GM21526 (cell line): ENCODE data around the gene MKI67.
A peak's percentile ranks its signal among the peaks of the same experiment; 100 is the strongest.

ENCODE experiments used
- ATAC-seq: cut with Tn5 transposase; IDR thresholded peaks from one replicate; pipeline ENCODE4 v1.9.1; 2021; ENCODE audit warnings: moderate library complexity; ENCODE audit not compliant: unreplicated experiment, low FRiP score

The MKI67 gene

DNA sequence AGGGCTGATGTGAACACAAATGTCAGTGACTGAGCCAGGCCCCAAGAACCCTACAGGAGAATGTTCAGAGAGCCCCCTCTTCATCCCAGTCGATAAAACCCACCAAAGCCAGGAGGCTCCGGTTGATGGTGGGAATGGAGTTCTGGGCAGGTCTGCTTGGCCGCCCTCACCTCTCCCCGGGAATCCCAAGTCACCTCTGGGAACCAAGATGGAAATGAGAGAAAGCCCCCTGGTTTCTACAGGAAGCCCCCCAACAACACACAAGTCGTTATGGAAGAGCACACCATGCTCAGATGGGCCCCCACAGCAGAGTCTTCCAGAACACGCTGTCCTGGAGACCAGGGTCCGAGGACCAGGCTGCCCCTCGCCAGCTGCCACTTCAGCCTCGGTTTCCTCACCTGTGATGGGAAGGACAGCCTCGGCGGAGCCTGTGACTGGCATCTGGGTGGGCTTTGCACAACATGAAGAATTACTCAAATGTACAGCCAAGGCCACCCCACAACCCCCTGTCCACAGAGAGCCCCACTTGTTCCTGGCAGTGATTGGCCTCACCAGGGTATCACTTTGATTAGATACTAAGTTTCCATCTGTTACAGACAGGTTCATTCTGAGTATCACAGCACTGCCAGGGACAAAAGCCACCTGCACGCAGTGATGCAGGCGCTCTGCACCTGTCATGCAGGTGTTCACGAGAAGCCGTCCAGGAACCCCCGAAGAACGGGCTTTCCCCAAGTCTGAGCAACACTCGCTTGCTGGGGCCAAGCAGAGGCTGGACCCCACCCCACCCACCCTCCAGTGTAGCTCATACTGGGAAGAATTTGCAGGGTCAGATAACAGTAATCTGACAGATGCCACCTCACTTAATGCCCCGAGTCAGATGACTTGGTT is 57.6 kb downstream of the MKI67 start:
- ATAC-seq, result no peak

DNA sequence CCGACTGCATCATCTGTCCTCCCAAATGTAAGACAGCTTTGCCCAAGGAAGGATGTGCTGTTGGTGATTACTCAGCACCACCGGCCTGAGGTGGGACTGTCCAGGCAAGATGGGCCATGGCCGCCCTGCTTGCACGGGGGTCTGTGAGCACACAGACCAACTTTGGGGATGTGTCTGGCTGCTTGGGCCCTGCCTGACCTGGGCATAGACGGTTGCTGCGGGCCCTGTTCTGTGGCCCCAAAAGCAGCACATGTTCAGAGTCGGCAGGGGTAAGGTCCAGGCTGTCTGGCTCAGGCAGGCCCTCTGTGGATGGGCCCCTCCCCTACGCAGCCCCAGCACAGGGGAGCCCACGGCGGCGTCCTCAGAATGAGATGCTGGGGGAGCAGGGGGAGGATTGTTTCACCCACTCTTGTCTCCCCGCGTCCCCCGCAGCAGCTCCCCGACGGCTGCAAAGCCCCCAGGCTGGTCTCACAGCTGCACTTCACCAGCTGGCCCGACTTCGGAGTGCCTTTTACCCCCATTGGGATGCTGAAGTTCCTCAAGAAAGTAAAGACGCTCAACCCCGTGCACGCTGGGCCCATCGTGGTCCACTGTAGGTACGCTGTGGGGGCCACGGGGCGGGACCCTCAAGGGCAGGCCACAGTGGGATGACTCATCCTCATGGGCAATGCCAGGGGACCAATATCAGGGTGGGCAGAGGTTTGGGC is 58.4 kb downstream of the MKI67 start:
- no peak for ATAC-seq

DNA sequence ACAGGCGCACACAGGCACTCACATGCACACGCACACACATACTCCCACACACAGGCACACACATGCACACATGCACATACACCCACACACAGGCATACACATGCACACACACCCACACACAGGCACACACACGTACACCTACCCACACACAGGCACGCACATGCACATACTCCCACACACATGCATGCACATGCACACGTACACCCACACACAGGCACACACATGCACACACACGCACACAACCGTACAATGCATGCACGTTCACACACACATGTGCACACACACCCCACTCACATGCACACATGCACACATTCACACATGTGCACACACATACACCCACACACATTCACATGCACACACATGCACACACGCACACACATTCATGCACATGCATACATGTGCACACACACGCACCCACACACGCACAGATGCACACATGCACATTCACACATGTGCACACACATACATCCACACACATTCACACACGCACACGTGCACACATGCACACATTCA is 59.3 kb downstream of the MKI67 start:
- ATAC-seq, result no peak

DNA sequence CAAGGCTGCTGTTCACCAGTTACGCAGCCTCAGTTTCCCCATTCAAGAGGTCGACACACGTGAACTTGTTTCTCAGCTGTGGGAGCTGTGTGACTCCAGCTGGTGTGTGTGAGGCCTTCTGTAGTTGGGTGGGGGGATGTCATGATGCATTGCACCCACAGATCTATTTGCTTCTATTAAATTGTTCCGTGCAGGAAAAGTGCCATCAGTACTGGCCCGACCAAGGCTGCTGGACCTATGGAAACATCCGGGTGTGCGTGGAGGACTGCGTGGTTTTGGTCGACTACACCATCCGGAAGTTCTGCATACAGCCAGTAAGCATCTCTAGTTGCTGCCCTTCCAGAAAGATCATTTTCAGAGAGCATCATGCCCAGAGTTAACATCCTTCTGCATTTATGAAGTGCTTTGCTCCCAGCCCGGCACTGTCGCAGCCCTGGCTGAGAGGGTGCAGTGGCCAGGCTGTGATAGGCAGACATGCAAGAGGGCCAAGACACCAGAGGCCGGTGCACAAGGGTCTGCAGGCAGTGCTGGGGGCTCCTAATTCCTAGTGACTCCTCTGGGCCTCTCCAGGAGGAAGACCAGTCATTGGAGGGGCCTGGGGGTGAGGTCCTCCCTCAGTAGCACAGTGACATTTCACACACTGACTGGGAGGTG is 60.2 kb downstream of the MKI67 start:
- no peak for ATAC-seq

DNA sequence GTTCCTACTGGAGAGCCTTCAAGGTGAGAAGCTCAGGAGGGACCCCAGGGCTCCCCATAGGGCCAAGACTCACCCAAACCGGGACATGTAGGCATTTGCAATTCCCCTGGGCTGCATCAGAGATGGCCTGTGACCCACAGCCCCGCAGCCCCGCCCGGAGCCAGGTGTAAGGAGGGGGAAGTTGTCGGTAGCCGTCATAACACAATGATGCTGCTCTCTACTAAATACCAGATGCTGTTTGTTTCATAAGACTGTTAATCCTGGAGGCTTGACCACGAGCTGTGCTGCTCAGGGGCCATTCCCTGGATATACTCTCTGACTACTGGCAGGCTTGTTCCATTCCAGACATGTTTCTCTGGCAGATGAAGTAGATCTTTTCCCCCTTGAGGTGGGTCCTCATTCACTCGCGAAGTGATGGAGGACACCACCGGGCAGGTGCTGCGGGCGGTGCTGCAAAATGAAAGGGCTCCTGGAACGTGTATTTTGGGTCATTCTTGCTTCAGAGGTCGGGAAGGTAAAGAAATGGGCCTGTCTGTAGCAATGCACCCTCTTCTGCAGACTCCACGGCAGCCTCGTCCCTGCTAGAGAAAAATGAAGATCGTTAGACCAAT is 61.1 kb downstream of the MKI67 start:
- ATAC-seq, result peak; percentile 35

DNA sequence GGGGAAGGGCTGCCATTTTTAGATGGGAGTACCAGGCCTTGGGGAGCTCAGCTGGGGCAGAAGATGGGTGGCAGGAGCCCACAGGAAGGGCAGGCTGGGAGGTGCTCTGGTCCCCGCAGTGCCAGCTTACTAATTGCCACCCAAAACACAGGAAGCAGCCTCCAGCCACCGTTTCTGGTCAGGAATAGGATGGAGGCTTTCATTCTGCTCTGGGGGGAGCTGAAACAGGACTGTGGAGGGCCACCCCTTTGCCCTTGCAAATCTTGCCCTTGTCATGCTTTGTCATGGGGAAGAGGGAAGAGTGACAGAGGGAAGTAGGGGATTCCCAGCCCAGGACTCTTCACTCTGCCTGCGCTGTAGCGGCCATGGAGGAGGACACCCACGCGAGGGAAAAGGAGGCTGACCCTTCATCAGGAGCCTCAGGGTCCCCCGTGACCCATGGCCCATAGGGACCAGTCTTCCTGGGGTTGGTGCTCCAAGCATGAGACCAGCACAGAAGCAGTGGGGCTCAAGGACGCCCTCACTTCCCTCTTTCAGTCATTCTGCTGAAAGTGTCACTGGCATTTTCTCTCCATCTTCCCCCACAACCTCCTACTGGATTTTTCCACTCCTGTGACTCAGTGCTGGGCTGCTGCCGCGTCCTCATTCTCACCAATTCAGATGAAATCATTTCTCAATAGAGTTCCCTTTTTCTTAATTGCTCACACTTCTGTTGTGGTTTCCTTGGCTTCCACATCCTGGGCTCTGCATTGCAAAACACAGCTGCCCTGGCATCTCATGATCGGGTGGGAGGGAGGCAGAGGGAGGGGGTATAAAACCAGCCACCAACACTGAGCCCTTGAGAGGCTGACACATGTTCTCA is 61.9 kb downstream of the MKI67 start:
- peak; percentile 44 for ATAC-seq

DNA sequence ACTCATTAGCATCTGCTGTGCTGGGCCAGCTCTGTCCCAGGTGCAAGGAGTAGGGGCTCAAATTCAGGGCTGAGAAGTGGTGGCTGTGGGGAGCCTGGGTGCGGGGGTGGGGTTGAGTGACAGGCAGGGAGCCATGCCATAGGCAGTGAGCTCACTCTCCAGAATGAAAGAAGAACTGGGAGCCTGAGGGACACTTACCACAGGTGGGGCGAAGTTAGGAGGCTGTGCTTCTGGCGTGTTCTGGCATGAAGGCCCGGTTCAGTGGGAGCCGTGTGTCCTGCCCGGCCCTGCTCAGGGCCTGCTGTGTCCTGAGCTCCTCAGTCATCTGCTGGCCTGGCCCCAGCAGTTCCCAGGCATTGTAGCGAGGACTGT is 62.5 kb downstream of the MKI67 start:
- peak; percentile 27 for ATAC-seq

DNA sequence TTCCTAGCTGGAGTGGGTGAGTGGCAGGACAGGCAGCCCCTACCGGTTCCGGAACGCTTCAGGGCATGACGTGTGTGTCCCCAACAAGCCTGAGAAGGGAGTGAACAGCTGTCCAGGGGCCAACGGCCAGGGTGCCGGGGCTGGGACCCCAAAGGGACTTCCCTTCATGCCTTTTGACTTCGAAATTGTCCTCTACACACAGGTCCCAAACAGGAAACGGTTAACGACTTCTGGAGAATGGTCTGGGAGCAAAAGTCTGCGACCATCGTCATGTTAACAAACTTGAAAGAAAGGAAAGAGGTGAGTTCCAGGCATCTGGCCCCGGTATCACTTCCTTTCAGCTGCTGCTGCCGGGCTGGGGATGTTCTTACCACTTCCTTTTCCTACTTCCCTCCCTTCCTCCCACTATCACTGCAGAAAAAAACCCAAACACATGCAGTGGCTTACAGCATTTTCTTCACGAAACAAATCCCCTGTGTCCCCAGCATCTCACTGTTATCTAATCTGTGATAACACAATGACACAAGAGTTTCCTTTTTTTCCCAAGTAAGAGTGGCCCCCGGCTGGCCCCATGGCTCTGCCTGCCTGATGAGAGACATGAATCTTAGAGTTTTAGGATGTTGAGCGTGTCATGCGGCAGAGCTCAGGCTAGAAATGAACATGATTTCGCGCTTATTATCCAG is 63.2 kb downstream of the MKI67 start:
- peak; percentile 55 for ATAC-seq

DNA sequence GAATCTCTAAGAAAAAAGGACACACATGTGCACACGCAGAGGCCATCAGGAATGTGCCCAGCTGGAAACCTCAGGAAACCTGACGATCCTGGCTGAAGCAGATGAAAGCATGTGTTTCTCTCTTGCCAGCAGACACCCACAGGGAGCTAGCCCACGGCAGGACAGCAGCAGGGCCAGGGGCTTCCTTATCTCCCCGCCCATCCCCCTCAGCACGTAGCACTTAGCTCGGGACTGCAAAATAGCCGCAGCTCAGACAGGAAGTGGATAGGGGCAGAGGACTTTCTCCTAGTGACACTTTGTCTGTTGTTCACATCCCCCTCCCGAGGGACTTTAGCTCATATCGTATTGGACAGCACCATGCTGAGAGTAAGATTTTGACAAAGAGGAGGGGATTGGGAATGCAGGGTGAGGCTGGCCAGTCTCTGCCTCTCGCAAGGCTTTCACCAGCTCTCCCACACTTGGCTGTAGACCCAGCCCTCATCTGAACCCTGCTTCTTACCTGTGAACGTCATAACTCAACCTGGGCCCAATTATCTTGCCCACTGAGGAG is 63.8 kb downstream of the MKI67 start:
- ATAC-seq, result no peak

DNA sequence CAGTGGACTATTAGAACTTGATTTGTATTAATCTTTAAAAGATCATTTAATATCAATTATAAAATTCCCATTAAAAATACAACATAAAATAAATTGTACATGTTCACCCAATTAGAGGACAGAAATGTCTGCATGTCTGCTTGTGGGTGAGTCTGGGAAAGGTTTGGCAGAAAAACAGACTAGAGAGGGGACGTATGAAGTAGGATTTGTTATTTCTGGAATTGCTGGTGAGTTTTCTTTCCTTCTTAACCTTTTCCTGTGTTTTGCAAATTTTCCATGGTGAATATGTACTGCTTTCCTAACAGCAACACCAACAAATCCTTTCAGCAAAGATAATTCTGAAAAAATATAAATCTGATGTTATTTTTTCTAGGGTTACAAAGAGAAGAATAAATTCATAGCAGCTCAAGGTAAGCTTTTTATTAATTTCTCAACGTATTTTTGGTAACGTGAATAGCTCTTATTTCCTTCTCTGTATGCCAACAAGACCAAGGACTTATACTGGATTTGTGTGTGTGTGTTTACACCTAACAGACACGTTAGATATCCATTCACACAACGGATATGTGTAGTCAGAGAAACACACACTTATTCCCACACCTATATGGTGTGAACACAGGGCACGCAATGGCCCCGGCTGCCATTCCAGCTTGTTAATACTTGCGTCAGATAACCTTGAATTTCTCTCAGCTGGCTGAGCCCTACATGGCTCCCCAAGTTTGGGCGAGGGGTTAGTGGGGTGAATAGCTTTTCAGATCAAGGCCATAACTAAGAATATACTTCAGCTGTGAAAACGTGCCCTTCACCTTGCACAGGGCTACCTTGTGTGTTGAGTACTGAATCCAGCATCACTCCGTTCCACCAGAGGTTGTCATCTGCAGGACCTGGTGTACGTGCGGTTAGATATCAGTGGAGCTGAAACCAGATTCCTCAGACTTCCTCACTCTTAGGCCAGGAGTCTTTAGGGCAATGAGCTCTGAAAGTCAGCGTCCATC is 64.6 kb downstream of the MKI67 start:
- no peak for ATAC-seq

DNA sequence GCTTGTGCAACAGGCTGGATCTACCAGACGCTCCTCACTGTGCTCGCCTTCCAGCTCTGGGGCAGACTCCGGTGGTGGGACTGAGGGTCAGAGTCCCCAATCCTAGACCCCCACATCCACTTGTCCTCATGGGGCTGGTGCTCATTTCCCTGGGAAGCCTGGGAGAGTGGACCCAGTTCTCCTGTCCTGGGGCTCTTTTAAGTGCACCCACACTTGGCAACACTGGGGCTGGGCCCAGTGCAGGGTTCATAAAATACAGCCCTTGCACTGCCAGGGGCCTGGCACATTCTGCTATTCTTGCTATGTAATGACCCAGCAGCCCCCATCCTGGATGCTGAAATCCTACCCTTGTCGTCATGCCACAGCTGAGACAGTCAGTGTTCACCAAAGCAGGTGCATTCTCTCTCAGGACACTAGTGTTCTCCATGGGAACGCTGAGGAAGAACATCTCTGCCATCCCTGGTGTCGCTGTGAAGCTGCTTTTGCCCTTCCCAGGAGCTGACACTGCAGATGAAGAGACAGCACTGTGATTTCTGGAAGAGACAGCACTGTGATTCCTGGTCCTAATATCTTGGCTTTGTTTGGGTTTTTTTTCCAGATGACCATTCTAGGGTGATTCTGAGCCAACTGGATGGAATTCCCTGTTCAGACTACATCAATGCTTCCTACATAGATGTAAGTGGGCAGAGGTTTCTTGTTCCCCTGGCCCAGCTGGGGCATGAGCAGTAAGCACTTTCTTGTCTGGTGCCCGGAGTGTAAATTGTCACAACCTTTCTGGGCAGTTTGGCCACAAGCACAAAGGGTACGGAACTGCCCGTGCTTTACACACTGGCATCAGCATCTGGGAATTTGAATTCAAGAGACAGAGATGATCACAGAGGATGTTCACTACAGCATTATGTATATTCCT is 65.6 kb downstream of the MKI67 start:
- ATAC-seq, result no peak

DNA sequence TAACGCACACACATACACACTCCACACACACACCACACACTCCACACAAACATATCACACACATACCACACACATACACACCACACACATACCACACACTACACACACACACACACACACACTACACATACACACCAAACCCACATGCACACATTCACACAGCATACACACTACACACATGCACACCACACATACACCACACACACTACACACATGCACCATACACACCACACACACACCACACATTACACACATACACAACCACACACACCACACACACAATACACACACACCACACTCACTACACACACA is 66.3 kb downstream of the MKI67 start:
- no peak for ATAC-seq

DNA sequence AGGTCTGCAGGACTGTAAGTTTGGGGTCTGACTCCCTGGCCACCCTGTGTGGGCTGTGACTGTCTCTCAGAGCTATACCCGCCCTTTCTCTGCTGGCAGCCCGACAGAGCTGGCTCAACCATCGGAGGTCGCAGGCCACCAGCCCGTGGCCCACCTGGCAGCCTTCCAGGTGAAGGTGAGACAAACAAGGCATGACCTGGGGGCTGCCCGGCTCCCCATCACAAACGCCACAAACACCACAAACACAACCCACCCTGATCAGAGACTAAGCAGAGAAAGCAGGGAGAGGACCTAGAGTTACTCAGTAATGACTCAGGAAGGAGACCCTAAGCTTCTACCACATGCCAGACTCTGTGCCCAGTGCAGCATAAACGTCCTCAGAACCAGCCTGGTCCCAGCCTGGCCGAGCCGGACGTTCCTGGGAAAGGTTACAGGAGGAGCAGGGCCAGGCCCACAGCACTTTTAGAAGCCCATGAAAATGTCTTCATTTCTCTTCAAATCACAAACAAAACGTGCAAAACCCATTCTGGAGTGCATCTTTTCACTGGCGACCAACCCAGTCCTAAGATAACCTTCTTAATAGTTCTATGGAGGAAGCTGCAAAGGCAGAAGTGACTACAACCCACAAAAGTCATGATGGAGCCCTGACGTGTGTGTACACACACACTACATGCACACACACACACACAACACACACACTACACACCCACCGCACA is 66.8 kb downstream of the MKI67 start:
- ATAC-seq, result no peak

DNA sequence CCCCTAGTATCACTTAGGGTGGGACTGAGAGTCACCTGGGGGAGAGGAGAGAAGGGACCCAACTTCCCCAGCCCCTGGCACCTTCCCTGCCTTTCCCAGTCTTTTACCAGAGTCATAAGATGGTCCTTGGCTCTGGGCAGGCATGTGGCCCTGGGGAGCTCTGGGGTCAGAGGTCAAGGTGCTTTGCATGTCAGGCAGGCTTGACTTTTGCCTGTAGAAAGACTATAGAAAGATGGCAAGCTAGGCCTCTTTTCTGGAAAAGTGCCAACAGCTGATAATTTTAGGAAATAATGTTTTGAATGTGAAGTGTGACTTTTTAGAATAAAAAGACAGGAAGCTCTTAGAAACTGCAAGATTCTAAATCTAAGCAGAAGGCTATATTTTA is 67.5 kb downstream of the MKI67 start:
- no peak for ATAC-seq

DNA sequence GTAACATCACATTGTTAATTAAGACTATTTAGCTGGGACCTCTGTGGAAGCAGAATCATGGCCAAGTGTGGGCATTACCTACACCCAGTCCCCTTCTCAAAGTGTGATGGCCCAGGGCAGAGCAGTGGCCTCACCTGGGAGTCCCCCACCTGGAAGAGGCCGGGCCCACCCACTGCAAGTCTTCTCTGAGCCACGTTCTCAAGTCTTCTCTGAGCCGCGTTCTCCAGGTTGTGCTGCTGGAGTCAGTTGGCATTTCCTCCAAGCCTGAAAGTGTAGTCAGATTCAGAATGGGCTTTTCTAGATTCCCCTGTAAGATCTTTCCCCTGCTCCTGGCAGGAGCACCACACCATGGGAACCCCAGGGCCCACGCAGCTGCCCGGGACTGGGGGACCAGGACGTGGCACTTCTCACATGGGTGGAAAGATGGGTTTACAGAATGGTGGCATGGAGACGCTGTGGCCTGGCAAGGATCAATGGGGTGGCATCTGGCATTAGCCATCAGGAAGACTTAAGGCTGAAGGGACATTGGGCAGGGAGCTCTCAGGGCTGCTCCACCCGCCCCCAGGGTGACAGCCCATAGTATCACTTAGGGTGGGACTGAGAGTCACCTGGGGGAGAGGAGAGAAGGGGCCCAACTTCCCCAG is 68.0 kb downstream of the MKI67 start:
- ATAC-seq, result no peak
